Uterus (tissue), 4 donors: Measurements from ENCODE around the gene IFITM5. TPM values are rescaled to one million over a fixed set of nuclear protein-coding genes. Genes with fewer than 3 reads are reported as not detected.
"Not testable (repeated sequence)": the region's sequence is repeated elsewhere in the genome, so short reads cannot be mapped to it uniquely, and the experiment has no call there.

ENCODE experiments used
- DNase-seq, 2 donors: peaks; one replicate each; pipeline ENCODE4 v3.0.0-alpha.2; 2019 to 2020
- H3K27ac ChIP-seq, 2 donors: fragments of 200-600 bp; sonication (generic); 1 replicate in 1 of 2; 2 replicates in 1 of 2; pipeline ENCODE4 v1.5.1; 2016 to 2018
- H3K27me3 ChIP-seq, 2 donors: fragments of 200-600 bp; sonication (generic); one replicate each; pipeline ENCODE4 v1.5.1; 2018 to 2019; ENCODE audit warnings: control low read depth in 1 of 2
- H3K36me3 ChIP-seq, 2 donors: fragments of 200-600 bp; sonication (generic); one replicate each; pipeline ENCODE4 v1.5.1; 2019; ENCODE audit warnings: control low read depth in 1 of 2
- H3K4me1 ChIP-seq, 2 donors: fragments of 200-600 bp; sonication (generic); one replicate each; pipeline ENCODE4 v1.5.1; 2018 to 2019; ENCODE audit warnings: control low read depth in 1 of 2
- H3K4me3 ChIP-seq, 2 donors: fragments of 200-600 bp; sonication (generic); 1 replicate in 1 of 2; 2 replicates in 1 of 2; pipeline ENCODE4 v1.5.1; 2018 to 2019; ENCODE audit warnings: mild to moderate bottlenecking in 1 of 2
- H3K9me3 ChIP-seq, 2 donors: fragments of 200-600 bp; sonication (generic); one replicate each; pipeline ENCODE4 v1.5.1; 2019; ENCODE audit warnings: control low read depth in 1 of 2
- CTCF ChIP-seq, 4 experiments: fragments of 200-600 bp in 2 of 4; fragments of 450-650 bp in 2 of 4; sonication (generic) in 2 of 4; IDR thresholded peaks; one replicate each; pipeline ENCODE4 v1.5.1; 2016 to 2019; ENCODE audit warnings: antibody characterized with exemption in 4 of 4, mild to moderate bottlenecking in 2 of 4, moderate library complexity in 1 of 4
- POLR2A ChIP-seq, 2 donors: fragments of 450-650 bp; IDR thresholded peaks; one replicate each; pipeline ENCODE4 v1.6.1; 2016; ENCODE audit warnings: antibody characterized with exemption in 2 of 2, mild to moderate bottlenecking in 1 of 2, moderate library complexity in 1 of 2
- intact Hi-C: fragments of 100-400 bp; cut with DNase I; formaldehyde crosslinking; loops from one replicate; pipeline ENCODE4 v1.15.1; 2023; ENCODE audit warnings: low total_unique reads
- total RNA-seq, 4 donors: library from RNA; depleted of rRNA in 3 of 4; stranded (reverse); fragments of >200 nt in 3 of 4; gene quantifications; one replicate each; pipeline versions ENCODE4 v1.1.0 to v1.2.4, GENCODE V29; 2014 to 2023
- donor health status: DM: yes; HTN: yes; CAD: no.

IFITM5 gene
- total RNA-seq, 4 donors from 2014 or later: not detected

DNA sequence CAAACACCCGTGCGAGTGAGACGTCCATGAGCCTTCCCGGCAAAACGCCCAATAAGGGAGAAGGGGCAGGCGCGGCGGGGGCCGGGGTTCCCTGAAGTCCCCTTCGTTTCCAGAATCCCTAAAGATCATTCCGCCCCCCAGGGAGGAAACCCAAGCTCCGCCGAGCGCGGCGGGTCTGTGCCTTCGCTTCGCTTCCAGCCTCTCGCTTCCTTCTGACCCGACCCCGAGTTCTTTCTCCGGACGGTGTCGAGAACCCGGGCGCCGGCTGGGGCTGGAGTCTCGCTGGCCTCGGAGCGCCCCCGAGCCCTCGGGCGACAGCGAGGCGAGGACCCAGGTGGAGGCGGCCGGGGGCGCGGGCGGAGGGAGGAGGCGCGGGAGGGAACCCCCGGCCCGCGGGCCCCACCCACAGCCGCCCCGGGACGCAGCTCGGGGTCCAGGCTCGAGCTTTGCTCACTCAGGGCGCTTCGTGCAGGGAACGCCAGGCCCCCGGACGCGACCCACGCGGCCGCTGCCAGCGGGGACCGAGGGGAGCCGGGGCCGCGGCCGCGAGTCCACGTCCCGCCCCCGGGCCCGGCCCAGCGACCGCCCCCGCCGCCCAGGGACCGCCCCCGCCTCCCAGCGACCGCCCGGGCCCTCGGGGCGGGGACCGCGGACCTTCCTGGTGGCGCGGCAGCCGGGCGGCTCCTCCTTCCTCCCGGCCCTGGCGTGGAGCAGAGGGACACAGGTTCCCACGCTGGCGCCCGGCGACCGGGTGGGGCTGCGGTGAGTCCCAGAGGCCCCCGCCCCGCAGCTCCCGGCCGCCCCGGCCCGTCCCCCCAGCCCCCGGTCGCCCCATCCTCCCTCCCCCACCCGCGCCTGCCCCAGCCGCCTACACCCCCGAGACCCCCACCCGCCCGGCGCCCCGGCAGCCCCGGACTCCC, 10.6 kb downstream of the IFITM5 start, which contains the start of gene PGGHG:
PGGHG (plus strand) TSS at position 649 of the 920 bp plus-strand sequence. CDS start 691 bp downstream, outside the sequence.
- H3K9me3 ChIP-seq: no peaks in the 10 kb centered on the region
- peak; percentile 51 to 65 for DNase-seq
- intact Hi-C loops: no loop called here
- H3K4me3 ChIP-seq: peak within 1 kb of the TSS; percentile 29 to 62
- H3K36me3 ChIP-seq: no peaks in the 10 kb centered on the region
- H3K4me1 ChIP-seq: peaks cover 0 to 6% of the 10 kb centered on the region in 2 donors
- peak within 1 kb of the TSS; percentile 57 to 61 for H3K27ac ChIP-seq
- peaks cover 0 to 4% of the 10 kb centered on the region in 2 donors for H3K27me3 ChIP-seq
- peak; percentile 9 to 24 for TF ChIP-seq POLR2A (IDR thresholded peaks at IDR 0.05)
- no peak for TF ChIP-seq CTCF (IDR thresholded peaks at IDR 0.05)

DNA sequence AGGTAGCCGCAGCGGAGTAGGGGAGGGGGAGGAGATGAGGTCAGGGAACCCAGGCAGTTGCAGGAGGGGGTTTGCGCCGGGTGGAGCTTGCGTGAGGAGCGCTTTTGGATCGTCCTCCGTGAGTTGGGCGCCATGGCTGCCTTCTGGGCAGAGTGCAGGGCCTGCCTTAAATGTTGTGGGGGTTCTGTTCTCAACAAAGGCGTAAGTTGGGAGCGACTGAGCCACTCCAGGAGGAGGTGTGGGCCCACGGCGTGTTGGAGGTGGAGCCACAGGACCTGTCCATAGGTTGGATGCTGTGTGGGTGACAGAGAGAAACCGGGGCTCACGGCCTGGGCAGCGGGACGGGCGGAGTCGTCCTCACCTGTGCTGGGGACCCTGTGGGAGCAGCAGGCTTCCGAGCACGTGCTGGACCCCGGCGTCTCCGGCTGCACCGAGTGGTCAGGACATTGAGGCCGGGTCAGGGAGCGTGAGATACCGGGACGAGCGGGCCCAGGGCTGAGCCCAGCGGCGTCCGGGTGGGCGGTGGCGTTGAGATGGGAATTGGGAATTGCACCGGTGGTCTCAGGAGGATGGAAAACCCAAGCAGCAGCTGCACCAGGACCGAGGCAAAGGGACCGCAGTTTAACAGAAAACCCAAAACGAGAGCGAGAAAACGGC, 11.4 kb downstream of the IFITM5 start:
- Histone ChIP-seq H3K27ac (no peak overlapping the region), H3K27me3 (peaks cover 0 to 4% of the 10 kb centered on the region in 2 donors), H3K4me1 (peaks cover 0 to 6% of the 10 kb centered on the region in 2 donors), H3K4me3 (peak overlapping the region; percentile 29 to 62), H3K9me3 (no peaks in the 10 kb centered on the region), H3K36me3 (no peaks in the 10 kb centered on the region)
- no peak for TF ChIP-seq POLR2A (IDR thresholded peaks at IDR 0.05)
- no peak for TF ChIP-seq CTCF (IDR thresholded peaks at IDR 0.05)
- DNase-seq: peak; percentile 15 to 22
- intact Hi-C loops: no loop called here

DNA sequence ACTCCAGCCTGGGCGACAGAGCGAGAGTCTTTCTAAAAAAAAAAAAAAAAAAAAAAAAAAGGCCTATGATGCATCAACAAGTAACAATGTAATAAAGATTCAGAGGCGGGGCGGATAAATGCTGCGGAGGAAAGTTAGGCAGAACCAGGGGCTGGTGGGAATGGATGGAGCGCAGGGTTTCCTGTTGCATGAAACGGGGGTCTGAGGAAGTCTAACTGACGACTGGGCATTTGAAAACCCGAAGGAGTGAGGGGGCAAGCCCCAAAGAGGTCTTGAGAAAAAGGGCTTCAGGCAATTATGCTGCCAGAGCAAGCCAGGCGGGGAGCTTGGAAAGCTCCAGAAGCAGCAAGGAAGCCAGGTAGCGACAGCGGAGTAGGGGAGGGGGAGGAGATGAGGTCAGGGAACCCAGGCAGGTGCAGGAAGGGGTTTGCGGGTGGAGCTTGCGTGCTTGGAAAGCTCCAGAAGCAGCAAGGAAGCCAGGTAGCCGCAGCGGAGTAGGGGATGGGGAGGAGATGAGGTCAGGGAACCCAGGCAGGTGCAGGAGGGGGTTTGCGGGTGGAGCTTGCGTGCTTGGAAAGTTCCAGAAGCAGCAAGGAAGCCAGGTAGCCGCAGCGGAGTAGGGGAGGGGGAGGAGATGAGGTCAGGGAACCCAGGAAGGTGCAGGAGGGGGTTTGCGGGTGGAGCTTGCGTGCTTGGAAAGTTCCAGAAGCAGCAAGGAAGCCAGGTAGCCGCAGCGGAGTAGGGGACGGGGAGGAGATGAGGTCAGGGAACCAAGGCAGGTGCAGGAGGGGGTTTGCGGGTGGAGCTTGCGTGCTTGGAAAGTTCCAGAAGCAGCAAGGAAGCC, 12.1 kb downstream of the IFITM5 start:
- H3K4me1 ChIP-seq, H3K36me3 ChIP-seq, H3K9me3 ChIP-seq, H3K27ac ChIP-seq, intact Hi-C loops, H3K4me3 ChIP-seq: not testable (repeated sequence)
- peaks cover 0 to 11% of the 10 kb centered on the region in 2 donors for H3K27me3 ChIP-seq
- peak; percentile 11 to 19 for DNase-seq

DNA sequence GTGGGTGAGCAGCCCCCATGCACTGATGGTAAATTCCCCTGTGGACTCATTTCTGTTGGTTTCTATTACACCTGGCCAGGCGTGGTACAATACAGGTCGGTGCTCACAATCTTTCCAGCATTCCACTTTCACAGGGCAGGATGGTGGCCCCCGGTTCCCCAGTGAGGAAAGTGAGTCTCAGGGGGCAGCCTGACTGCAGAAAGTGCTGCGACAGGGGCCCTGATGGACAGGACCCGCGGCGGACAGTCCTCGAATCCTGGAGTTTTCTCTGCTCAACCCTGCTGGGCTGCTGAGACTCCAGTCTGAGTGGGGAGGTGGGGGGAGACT, 13.5 kb downstream of the IFITM5 start:
- peaks cover 0 to 6% of the 10 kb centered on the region in 2 donors for H3K4me1 ChIP-seq
- no peak overlapping the region for H3K4me3 ChIP-seq
- peaks cover 9 to 25% of the 10 kb centered on the region in 2 donors for H3K27me3 ChIP-seq
- H3K9me3 ChIP-seq: no peaks in the 10 kb centered on the region
- TF ChIP-seq POLR2A (IDR thresholded peaks at IDR 0.05): no peak
- no peak for TF ChIP-seq CTCF (IDR thresholded peaks at IDR 0.05)
- DNase-seq: no peak
- H3K36me3 ChIP-seq: no peaks in the 10 kb centered on the region
- intact Hi-C loops: no loop called here
- no peak overlapping the region for H3K27ac ChIP-seq
